GM10248 (cell line): ENCODE measurements around the gene ARID3C.

Experiments used
- CTCF ChIA-PET: fragments of 300-600 bp; sonication (Branson Sonifier 250); formaldehyde crosslinking; extraction: SDS; loops from one replicate; lab custom pipeline; 2021; ENCODE audit warnings: antibody characterized with exemption; lab: Yijun Ruan, JAX
- POLR2A ChIA-PET: fragments of 350-650 bp; sonication (Branson Sonifier 250); formaldehyde crosslinking; extraction: SDS; loops from one replicate; lab custom pipeline; 2020; ENCODE audit warnings: antibody characterized with exemption; lab: Yijun Ruan, JAX
- DNase-seq: peaks from one replicate; pipeline ENCODE4 v3.0.0; 2012; ENCODE audit errors: extremely low spot score
- CTCF ChIP-seq: IDR thresholded peaks from 2 replicates; pipeline ENCODE4 v1.5.1; 2012; ENCODE audit warnings: mild to moderate bottlenecking, low read depth; ENCODE audit errors: extremely low read depth, missing control alignments, control extremely low read depth

Gene ARID3C

DNA sequence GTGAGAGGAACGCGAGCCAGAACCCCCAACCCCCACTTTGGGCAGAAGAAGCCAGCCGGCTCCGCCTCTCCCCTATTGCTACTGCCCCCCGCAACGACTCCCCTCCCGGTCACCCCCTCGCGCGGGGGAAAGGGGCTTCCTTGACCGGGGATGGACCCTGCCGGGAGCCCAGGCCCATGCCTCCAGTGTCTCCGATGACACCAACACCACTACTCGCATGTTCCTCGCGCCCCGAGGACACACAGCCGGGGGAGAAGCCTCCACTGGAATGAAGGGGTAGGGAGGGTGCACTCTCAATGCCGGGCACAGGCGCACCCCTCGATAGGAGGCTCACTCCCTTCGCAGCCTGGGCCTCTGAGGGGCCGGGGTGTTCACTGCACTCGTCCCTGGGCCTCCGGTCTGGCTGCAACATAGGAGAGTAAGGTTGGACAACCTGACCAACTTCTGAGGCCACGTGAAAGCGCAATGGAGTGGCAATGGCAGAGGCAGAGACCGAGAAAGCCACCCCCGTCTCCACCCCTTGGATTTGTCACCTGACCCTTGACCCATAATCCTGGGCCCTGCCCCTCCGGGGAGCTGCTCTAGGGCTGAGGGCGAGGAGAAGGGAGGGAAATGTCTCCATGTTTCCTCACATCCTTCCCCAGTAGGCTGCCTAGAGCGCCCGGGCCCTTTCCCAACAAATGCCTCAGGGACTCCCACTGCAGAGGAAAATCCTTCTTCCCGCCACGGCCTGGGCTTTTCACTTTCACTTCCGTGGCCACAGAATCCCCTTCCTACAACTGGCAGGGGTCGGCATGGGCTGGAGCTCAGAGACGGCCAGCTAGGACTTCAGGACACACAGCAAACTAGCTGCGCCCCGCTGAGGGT is 38.3 kb downstream of the ARID3C start:
- POLR2A ChIA-PET, result no interaction called here

GRCh38 chr9:34589636-34590380 is 39.1 kb downstream of the ARID3C start, which contains the start of gene CNTFR:
TSS of gene CNTFR (minus strand) at chr9:34589724. CDS start at chr9:34568981, 20,743 bp downstream.
- ChIA-PET CTCF (no interaction called here), POLR2A (no interaction called here)
- TF ChIP-seq CTCF, result no peak
- no peak for DNase-seq

More for the DNA sequence above, 38.3 kb downstream of the ARID3C start:
- no peak for DNase-seq
- CTCF ChIA-PET, result interaction anchor here (0.9 to 5.1 kb wide), 22 partner anchors 9 to 643 kb away, joined by 3 to 46 read pairs (median 8); partner anchors contain the start of genes RPP25L and SIGMAR1
- TF ChIP-seq CTCF, result no peak

- POLR2A ChIA-PET, result no interaction called here
- no peak for DNase-seq
- no peak for TF ChIP-seq CTCF
- CTCF ChIA-PET, result interaction anchor here (2.2 kb wide), 1 partner anchor 10 kb away, joined by 6 read pairs; no protein-coding TSS in a partner anchor
Observed at GRCh38 chr9:34588671-34589635, 39.9 kb downstream of the ARID3C start.

DNA sequence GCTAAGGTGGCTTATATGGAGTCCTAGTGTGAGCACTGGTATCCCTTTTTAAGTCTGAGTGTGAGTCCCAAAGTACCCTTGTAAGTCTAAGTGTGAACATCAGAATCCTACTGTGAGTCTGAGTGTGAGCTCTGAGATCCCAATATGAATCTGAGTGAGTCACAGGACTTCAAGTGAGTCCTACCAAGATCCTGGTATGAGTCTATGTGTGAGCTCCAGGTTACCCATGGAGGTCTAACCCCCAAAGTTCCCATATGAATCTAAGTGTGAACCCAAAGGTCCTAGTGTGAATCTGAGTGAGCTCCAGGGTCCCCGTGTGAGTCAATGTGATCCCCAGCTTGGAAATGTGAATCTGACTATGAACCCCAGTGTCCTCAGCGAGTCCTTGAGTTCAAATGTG is 41.6 kb downstream of the ARID3C start:
- ChIA-PET CTCF (interaction anchor here (1.0 to 2.2 kb wide), 6 partner anchors 10 to 184 kb away, joined by 3 to 9 read pairs (median 5); no protein-coding TSS in a partner anchor), POLR2A (no interaction called here)
- no peak for DNase-seq
- no peak for TF ChIP-seq CTCF

DNA sequence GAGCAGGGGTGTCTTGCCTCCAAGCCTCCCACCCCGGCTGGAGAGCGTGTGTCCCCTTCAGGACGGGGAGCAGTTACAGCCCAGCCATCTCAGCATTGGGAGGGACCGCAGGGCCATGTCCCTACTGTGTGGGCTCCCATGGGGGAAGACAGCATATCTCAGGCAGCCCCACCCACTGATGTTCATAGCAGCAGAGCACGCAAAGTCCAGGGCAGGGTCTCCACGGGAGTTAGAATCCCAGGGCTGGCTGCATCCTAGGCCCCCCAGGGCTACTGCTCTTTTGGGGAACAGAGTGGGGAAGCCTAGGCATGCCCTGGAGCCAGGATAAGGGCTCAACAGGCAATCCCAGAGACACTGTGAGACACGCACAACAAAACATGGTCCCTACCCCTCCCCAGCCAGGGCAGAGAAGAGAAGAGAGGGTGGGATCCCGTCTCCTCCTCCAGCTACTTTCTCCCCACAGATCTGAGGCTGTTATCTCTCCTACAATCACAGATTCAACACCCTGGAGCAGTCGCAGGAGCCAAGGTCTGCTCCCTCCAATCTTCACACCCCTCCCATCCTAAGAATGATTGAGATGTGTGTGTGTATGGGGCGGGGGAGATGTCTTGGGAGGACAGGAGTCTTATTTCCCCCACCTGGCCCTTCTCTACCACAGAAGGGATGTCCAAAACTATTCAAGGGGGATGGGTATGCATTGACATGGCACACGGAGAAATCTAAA is 42.8 kb downstream of the ARID3C start:
- DNase-seq, result no peak
- CTCF ChIA-PET, result interaction anchor here (1.0 to 2.5 kb wide), 7 partner anchors 9 to 182 kb away, joined by 3 to 10 read pairs (median 5); no protein-coding TSS in a partner anchor
- POLR2A ChIA-PET, result no interaction called here
- no peak for TF ChIP-seq CTCF
